ENCODE measurements around the gene CHST8. TPM values are rescaled to one million over a fixed set of nuclear protein-coding genes. Genes with fewer than 3 reads are reported as not detected.
"Not testable (repeated sequence)": the region's sequence is repeated elsewhere in the genome, so short reads cannot be mapped to it uniquely, and the experiment has no call there.

Gene CHST8
- total RNA-seq, 1 donor from 2014 or later = 14.0 TPM

DNA sequence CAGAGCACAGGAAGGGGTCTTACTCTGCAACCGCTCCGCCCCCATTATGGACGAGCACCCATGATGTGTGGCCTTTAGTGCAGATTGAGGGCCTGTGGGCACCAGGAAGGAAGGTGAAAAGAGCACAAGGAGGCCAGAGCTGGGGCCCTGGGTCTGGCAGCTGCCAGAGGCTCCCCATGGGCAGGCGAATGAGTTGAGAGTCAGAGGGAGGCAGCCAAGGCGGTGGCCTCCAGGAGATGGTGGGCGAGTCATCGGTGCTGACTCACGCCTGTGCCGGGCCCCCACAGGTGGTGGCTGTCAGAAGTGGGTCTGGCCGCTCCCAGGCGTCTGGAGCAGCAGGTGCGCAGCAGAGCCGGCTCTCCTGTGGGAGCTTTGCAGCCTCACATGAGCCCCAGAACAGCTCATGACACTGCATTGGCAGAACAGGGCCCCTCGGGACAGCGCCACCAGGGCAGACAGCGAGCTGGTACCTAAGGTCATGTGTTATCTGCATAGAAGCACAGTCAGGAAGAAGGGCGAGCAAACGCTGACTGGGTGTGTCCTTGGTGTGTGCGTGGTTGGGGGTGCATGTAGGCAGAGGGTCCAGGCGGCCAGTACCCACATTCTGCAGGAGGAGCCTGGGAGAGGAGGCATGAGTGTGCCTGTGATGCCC is 68.8 kb downstream of the CHST8 start:
- DNase-seq = no peak

DNA sequence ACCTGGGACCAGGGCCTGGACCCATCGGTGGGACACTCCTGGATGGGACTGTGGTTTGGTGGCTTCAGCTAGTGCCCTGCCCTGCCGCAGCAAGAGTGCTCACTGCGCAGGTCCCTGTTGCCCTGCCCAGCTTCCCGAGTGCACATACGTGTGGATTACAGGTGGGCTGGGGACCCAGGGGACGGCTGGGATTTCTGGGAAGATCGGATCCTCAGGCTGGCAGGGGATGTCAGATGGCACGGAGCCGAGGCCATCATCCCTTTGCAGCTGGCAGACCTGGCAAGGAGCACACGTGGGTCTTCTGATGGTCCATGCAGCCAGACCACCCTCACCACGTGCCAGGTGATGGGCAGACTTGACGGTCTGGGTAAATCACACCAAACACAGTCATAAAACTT is 69.3 kb downstream of the CHST8 start:
- DNase-seq = no peak

DNA sequence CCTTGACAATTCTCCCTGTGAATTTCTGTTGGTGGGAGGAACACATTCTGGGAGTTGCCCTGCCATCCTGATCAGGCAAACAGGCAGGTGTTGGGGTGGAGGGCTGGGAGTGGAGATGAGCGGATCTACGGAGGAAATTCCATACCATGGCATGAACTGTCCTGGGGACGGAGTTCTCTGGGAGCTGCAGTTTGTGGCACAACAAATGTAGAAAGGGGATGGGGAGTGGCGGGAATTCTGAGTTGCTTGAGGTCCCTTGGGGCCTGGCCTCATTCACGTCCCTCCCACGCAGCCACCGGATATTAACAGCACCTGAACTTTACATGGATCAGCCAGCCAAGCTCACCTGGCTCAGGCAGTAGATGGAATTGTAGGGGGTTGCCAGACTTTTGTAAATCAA is 70.0 kb downstream of the CHST8 start:
- DNase-seq = no peak

DNA sequence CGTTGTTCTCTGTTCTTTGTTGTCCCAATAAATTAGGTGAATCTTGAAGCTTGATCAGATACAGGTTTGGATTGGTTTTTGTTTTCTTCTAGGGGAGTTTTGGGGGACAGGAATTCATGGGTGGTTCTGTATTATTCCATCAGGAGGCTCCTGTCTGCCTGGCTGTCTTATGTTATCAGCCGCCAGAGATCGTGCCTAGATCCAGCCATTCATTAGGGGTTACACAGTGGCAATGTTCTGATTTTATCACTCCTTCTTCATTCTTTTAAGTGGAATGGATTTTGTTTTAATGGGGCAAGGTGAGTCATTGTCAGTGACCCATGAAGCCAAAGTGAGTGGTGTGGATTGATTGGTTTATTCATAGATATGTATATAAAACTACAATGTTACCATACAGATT is 71.9 kb downstream of the CHST8 start:
- no peak for DNase-seq

DNA sequence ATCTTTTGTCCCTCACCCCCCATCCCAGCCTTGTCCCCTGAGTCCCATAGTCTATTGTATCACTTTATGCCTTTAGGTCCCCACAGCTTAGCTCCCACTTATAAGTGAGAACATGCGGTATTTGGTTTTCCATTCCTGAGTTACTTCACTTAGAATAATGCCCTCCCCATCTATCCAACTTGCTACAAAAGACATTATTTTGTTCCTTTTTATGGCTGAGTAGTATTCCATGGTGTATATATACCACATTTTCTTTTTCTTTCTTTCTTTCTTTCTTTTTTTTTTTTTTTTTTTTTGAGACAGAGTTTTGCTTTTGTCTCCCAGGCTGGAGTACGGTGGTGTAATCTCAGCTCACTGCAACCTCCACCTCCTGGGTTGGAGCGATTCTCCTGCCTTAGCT is 73.8 kb downstream of the CHST8 start:
- not testable (repeated sequence) for DNase-seq

DNA sequence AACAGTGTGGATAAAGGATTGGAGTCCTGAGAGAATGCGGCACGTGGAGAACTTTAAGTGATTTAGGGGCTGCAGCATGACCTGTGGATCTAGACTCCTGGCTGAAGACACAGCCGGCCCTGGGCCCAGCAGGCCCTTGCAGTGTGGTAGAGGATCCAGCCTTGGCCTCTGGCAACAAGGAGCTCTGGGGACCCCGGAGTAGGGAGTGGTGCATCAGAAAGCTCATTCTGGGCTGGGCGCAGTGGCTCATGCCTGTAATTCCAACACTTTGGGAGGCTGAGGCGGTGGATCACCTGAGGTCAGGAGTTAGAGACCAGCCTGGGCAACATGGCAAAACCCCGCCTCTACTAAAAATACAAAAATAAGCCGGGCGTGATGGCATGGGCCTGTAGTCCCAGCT is 76.0 kb downstream of the CHST8 start:
- DNase-seq = no peak

DNA sequence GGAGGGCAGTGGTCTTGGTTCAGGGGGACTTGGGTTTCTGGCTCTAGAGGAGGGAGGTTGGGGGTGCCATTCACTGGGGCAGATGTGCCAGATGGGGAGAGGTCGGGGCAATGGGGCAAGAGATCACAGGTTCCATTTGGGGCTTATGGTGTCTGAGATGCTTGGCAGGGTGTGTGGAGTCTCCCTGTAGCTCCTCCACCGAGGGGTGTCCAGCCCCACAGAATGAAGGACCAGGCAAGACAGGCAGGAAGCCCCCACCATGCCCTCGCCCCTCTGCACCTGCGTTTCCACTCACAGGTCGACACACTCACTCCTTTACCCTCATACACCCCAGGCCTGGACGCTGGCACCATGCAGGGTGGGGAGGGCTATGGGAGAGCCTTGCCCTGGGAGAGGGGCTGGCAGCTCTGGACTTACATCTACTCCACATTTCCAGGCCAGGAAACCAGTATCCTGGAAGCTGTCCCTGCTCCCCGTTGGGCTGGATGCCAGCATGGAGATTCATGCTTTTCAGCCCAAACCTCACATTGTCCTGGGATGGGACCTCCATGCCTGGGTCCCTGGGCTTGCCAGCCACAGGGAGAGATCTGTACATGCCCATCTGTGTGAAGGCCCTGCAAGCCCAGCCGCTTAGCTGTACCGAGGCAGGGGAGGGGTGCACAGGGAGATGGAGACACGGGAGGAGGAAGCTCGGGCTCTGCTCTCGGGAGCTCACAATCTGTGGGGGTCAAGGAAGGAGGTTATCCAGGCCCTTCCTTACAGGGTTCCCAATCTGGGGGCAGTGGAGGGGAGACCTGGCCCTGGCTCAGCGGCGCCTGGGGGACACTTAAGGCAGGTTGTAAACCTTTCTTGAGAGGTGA is 77.1 kb downstream of the CHST8 start:
- no peak for DNase-seq

DNA sequence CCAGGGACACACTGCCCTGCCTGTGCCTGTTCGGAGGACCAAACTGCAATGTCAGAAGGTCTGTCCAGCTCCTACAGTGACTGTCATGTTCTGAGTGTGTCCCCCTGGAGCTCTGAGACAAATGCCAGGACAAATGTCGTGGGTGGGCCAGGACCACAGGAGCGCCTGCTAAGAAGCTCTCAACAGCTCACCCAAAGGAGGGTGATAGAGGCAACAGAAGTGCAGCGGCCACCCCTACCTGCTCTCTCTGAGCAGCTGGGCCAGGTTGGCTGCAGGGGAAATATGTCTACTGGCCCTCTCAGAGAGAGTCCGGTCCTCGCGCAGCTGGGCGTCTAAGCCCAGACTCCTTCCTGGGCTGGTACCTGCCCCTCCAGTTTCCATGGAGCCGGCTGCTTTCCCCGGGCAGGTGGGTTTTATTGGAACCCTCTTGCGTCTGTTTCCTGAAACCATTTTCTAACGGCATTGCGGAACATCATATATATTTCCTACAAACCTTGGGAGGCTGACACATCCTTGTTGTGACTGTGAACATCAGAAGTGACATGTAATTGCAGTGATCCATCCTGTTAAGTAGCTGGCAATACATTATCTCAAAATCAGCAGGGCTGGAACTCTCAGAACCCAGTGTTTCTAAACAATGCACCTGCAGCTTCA is 78.1 kb downstream of the CHST8 start:
- DNase-seq = no peak

DNA sequence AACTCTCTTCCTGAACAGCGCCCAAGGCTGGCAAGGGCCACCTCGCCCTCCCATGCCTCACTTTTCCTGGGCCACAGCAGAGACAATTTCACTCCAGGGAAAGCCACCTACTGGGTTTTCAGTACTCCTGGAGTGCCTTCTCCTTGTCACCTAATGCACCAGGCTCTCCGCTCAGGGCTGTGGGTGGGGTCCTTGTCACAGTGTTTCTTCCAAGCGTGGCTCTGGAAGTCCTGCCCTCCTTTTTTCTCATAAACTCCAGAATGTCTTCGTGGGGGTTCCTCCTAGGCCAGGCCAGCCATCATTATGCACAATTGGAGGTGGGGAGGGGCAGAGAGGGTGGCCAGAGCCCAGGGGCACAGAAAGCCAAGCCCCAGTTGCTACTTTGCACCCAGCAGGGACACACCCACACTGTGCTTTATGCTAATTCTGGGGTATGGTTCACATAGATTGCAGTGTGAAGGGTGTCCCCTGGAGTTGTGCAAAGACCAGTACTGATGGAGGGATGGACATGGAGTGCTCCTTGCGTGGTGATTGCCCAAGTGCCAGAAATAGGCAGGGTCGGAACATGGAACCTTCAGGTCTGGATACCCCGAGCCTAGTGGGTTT is 78.8 kb downstream of the CHST8 start:
- DNase-seq = no peak

DNA sequence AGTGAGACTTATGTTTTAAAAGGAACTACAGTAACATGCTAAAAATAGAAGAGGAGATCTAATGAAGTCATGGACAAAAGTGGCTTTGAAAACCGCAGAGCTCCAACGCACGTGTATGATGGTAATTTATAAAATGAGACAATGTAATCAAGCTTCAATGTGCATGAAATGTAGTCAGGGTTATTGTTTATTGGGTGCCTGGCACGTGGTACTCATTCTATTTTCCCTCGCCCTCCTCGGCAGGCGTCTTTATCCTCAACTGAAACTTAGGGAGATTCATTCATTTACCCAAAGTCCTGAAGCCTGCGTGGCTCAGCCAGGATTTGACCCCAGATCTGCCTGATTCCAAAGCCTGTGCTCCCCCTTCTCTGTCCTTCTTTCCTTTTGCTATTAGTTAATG is 79.8 kb downstream of the CHST8 start:
- no peak for DNase-seq

DNA sequence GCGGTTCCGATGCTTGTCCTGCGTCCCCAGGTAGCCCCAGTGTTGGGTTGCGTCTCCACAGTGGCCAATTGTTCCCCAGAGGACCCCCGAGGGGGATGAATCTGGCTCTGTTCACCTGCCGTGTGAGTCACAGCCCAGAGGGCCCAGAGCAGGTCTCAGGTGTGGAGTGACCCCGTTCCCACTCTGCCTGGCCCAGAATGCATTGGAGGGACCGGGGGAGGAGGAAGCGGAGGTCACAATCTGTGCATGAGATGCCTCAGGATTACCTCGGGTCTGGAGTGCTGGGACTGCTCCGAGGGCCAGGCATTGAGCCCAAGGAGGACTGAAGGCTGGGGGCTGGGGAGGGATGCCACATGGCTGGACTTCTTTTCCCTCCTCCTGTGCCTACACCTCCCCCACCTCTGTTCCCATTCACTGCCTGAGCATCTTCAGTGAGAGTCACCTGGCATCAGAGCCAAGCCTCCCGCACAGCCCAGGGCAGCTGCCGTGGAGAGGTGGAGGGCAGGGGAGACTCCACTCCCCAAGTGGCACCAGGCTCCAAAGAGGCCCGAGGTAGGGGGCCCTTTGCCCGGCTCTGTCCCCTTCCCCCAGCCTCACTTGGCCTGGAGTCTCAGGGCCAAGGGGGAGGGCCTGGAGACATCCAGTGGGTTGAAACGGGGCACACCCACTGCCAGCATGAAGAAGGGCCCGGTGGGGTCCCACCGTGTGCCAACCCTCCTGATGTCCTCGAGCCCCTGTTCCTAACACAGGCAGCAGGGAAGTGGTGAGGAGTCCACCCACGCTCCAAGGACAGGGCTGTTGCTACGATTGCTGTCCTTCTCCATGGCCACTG is 81.1 kb downstream of the CHST8 start:
- DNase-seq = no peak

DNA sequence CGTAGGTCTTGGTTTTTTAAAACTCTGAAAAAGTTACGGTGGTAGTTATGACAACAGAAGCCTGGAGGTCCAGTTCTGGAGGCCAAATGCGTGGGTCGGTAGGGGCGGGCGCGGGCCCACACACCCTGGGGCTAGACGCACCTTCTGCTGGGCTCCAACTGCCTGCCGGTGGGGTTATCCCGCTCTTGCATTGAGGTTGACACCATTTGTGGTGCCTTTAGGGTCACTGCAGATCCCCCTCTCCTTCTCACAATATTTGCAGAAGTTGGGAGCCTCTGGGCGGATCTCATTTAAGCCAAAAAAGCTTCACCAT is 81.6 kb downstream of the CHST8 start:
- no peak for DNase-seq

DNA sequence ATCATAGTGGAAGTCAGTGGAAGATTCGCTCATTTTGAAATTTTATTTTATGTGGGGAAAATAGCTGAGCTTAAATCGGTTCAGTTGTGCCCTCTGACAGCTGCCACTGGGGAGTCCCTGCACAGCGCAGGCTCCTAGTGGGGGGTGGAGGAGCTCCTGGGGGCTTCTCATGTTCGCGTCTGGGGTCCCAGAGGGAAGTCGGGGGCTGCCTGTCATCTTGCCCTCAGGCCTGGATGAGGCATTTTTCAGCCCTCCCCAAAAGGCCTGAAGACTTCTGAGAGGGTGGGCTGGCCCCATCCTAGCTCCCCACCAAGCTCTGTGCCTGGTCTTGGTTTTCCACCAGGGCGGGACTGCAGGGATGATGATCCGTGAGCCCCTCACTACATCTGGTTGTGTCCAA is 82.1 kb downstream of the CHST8 start:
- DNase-seq = no peak

DNA sequence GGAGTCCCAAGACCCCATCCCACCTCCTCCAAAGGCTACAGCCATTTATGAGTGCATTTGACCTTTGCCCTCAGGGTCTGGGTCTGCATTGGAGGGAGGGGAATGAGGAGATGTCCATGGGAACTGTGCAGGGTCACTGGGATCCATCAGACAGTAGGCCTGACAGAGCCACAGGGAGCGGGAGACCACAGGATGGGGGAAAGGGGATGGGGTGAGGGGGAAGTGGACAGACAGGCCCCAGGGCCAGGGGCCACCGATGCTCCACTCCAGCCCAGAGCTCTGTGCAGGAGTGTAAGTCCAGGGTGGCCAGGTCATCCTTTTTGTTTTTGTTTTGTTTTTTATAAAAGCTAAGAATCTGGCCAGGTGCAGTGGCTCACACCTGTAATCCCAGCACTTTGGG is 82.5 kb downstream of the CHST8 start:
- no peak for DNase-seq

DNA sequence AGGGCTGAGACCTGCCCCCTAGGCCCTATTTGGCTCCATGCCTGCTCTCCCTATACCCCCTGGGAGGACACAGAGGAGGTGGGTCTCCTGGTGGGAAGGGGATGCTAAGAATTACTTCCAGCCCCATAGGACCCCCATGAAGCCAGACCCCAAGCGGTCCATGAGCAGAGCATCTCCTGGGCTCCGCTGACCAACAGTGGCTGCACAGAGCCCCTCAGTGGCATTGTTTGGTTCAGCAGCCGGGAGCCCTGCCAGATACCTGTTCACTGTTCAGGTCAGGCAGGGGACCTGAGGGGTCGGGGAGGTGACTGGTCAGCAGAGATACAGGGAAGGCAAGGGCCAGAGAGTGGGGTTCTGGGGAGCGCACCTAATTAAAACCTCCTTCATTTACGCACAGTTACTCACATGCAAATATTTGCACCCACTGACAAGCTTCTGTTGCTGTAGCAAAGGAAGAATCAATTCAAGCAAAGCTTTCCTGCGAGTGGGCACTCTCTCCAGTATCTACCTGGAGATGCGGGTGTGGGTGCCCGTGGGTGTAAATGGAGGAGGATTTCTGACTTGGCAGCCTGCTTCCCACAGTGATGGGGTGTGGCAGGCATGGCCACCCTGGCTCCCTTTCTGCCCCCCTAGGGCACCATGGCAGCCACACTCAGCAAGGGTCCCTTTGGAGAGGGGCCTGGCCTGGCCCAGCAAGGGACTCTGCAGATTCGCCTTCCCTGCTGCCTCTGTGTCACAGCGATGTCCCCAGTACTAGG is 83.5 kb downstream of the CHST8 start:
- no peak for DNase-seq

DNA sequence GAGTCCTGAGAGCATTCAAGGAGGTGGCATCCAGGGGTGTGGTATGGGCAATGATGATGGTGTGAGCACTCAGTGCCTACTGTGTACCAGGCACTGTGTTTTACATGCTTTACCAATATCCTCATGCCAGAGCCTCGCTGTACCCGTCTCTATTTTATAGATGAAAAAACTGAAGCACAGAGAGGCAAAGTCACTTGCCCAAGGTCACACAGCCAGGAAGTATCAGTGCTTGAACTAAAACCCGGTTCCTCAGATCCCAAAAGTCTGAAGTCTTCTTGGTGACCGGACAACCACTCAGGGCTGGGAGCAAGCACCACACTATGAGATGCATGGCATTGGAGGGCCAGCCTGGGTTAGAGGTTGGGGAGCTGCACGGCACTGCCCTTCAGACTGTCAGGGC is 84.1 kb downstream of the CHST8 start:
- no peak for DNase-seq

DNA sequence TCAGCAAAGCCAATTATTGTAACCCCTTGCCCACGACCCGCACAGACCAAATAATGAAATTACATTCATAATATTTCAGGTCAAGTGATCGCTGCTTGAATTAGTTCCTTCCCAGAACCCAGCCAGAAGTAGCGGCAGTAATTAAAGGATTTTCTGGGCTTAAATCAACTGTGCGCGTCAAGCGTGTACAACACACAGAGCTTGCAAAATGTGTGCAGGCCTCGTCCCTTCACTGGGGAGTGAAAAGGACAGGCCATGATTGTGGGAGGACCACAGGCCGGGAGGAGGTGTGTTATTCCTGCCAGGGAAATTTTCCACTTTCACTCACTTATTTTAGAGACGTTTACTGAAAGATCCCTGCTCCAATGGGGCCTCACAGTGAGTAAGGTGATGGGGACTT is 84.9 kb downstream of the CHST8 start:
- DNase-seq = no peak

DNA sequence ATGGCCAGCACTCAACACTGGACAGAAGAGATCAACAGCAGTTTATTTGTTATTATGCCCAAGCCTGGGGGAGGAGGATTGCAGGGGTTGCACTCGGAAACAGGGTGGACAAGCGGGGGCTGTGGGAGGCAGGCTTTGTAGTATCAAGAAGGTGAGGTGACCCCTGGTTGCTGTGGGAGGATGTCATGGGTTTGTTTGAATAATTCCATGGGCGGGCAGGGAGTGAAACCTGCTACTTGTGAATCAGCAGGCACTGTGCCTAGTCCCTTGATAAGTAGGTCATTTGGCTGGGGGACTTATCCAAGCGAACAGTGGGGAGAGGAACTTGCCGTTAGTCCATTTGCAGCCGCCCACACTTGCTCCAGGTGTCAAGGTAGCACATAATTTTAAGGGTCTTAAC is 90.5 kb downstream of the CHST8 start:
- DNase-seq = no peak

DNA sequence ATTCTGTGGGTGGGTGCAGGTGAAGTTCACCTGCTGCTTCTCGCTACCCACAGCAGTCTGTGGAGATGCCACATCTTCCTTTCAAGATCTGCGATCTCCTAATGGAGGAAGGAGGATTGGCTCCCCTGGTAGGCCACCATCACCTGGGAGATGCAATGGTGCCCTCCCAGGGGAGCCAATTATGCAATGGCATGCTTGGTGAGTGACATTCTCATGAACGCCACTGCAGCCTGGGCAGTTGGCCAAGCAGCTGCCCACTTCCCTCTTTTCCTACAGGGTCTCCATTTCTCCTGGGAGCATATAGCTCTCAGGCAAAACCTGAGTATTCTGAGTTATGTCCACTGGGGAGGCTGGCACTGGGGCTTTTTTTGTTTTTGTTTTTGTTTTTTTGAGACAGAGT is 91.4 kb downstream of the CHST8 start:
- no peak for DNase-seq

DNA sequence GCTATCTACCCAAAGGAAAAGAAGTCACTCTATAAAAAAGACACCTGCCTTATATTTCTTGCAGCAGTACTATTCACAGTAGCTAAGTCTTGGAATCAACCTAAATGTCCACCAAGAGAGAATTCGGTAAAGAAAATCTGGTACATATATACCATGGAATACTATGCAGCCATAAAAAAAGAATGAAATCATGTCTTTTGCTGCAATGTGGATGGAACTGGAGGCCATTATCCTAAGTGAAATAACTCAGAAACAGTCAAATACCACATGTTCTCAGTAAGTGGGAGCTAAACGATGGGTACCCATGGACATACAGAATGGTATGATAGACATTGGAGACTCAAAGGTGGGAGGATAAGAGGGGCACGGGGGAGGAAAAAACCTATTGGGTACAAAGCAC is 92.4 kb downstream of the CHST8 start:
- DNase-seq = no peak

DNA sequence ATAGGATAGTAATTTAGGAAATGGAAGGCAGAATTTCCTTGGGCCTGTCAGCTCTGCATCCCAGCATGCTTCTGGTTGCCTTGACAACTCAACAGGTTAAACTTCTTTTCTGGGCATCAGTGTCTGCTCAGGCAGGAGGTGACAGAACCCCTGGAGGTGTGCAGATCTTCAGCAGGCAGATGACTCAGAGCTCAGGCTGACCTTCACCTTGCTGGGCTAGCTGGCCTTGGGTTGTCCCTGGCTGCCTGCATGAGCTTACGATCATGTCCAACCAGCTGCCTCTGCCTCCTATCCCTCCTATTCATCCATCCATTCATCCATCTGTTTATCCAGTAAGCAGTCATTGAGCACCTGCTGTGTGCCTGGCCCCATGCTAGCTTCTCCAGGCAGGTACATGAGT is 93.7 kb downstream of the CHST8 start:
- DNase-seq = no peak

DNA sequence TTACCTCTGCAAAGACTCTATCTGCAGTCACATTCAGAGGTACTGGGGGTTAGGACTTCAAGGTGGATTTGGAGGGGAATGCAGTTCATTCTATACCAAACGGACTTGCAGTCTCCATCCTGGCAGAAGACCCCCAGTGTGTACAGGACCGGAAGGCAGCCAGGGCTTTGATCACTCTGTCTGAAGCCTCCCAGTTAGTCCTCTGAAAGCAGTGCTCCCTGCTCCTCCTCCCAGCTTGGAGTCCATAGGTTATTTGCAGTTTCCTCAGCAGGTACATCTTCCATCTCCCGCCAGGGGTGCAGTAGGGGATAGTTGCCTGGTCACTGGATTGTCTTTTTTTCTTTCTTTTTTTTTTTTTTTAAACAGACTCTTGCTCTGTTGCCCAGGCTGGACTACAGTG is 96.1 kb downstream of the CHST8 start:
- no peak for DNase-seq
